ENCODE results near the gene VCP. TPM values are rescaled to one million over a fixed set of nuclear protein-coding genes. Genes with fewer than 3 reads are reported as not detected.

VCP gene
- total and polyA plus RNA-seq, 9 of the 15 experiments (the other 6 are each of a cell fraction or from before 2014, with no cell fraction given) = 7.1 to 257 (median 199) TPM

GRCh38 chr9:35079426-35080341 is 7.3 kb upstream of the VCP start, which contains the start of gene FANCG (continued):
- TF ChIP-seq SIN3B (IDR thresholded peaks at IDR 0.05; ENCODE audit: low read depth) (peak; percentile 58; the same call in 1 of the 2 replicates), SUPT5H (IDR thresholded peaks at IDR 0.05) (peak; percentile 59), SMARCB1 (IDR thresholded peaks at IDR 0.05; ENCODE audit: insufficient read length, low read depth) (no peak), MAFG (tag; conservative IDR thresholded peaks at IDR 0.05) (no peak), ETS2 (tag; IDR thresholded peaks at IDR 0.05; ENCODE audit: borderline replicate concordance, poor library complexity, severe bottlenecking) (no peak), ZNF764 (CRISPR knock-in tag; IDR thresholded peaks at IDR 0.05; ENCODE audit: low read depth) (no peak), ZNF263 (CRISPR knock-in tag; IDR thresholded peaks at IDR 0.05; ENCODE audit: borderline replicate concordance) (no peak), ZHX1 (conservative IDR thresholded peaks at IDR 0.05; ENCODE audit: low read length) (no peak), REST (IDR thresholded peaks at IDR 0.05; ENCODE audit: borderline replicate concordance) (peak; percentile 5; the same call in 1 of the 2 replicates), REST (CRISPR knock-in tag; IDR thresholded peaks at IDR 0.05; ENCODE audit: low read depth) (peak; percentile 64; the same call in 1 of the 2 replicates), KDM5B (IDR thresholded peaks at IDR 0.05; ENCODE audit: insufficient replicate concordance, low read depth, low read length) (peak; percentile 66)

Data from K562 (cell line).